Stomach (tissue), 9 donors: Measurements from ENCODE around the gene ACKR1. TPM values are rescaled to one million over a fixed set of nuclear protein-coding genes. Genes with fewer than 3 reads are reported as not detected.

Experiments used
- DNase-seq, 2 donors: peaks; one replicate each; pipeline versions ENCODE4 v3.0.0 to v3.0.0-alpha.2; 2013 to 2019
- H3K27ac ChIP-seq, 5 donors: fragments of 200-600 bp in 4 of 5; sonication (generic) in 4 of 5; one replicate each; pipeline ENCODE4 v1.5.1; 2013 to 2019; ENCODE audit warnings: mild to moderate bottlenecking in 1 of 5, moderate library complexity in 1 of 5
- H3K27me3 ChIP-seq, 3 donors: fragments of 200-600 bp; sonication (generic); one replicate each; pipeline ENCODE4 v1.5.1; 2017 to 2019; ENCODE audit warnings: mixed run types in 1 of 3
- H3K36me3 ChIP-seq, 4 donors: fragments of 200-600 bp; sonication (generic); 1 replicate in 3 of 4; 2 replicates in 1 of 4; pipeline ENCODE4 v1.5.1; 2016 to 2019
- H3K4me1 ChIP-seq, 4 donors: fragments of 200-600 bp; sonication (generic); one replicate each; pipeline ENCODE4 v1.5.1; 2016 to 2019
- H3K4me3 ChIP-seq, 4 donors: fragments of 200-600 bp; sonication (generic) in 3 of 4; one replicate each; pipeline ENCODE4 v1.5.1; 2016 to 2019; ENCODE audit warnings: mild to moderate bottlenecking in 1 of 4
- H3K9me3 ChIP-seq, 4 donors: fragments of 200-600 bp; sonication (generic); one replicate each; pipeline ENCODE4 v1.5.1; 2016 to 2019
- CTCF ChIP-seq, 7 experiments: fragments of 450-650 bp in 4 of 7; fragments of 200-600 bp in 3 of 7; sonication (generic) in 3 of 7; IDR thresholded peaks; one replicate each; pipeline ENCODE4 v1.5.1; 2016 to 2019; ENCODE audit warnings: antibody characterized with exemption in 7 of 7, control low read depth in 2 of 7, mild to moderate bottlenecking in 1 of 7
- EP300 ChIP-seq: sonication (generic); formaldehyde crosslinking; IDR thresholded peaks from one replicate; pipeline ENCODE4 v1.6.1; 2017; ENCODE audit warnings: antibody characterized with exemption
- POLR2A ChIP-seq, 4 donors: fragments of 450-650 bp; IDR thresholded peaks; one replicate each; pipeline ENCODE4 v1.6.1; 2016; ENCODE audit warnings: antibody characterized with exemption in 4 of 4, control low read depth in 2 of 4, mild to moderate bottlenecking in 1 of 4, moderate library complexity in 1 of 4
- POLR2AphosphoS5 ChIP-seq, 3 donors: sonication (generic); formaldehyde crosslinking; IDR thresholded peaks; one replicate each; pipeline ENCODE4 v1.6.1; 2016; ENCODE audit warnings: antibody characterized with exemption in 3 of 3
- WGBS, 5 donors: extraction: QIAGEN DNeasy Blood & Tissue Kit in 3 of 5; methylation state at CpG; one replicate each; pipeline versions ENCODE4 v1.1.5 to v1.1.7; 2013 to 2018; 5-methylcytosine and 5-hydroxymethylcytosine counted together
- intact Hi-C: fragments of 100-400 bp; cut with DNase I; formaldehyde crosslinking; loops from one replicate; pipeline ENCODE4 v1.15.1; 2023; ENCODE audit warnings: low total_unique reads
- polyA plus RNA-seq, 3 donors: library from polyadenylated mRNA; stranded (reverse); fragments of 200-250 nt; gene quantifications; one replicate each; pipeline ENCODE4 v1.2.3, GENCODE V29; 2013
- total RNA-seq, 5 donors: library from RNA; depleted of rRNA; stranded (reverse); fragments of >200 nt; gene quantifications; one replicate each; pipeline versions ENCODE4 v1.1.0 to v1.2.3, GENCODE V29; 2014 to 2016
- donor health status: healthy with polysubstance abuse.
- donor health status: Bipolar disorder and iron deficiency.
- donor health status: healthy.

ACKR1 gene
- total and polyA plus RNA-seq, 8 donors = 4.3 to 41.3 (median 12.4) TPM

- TF ChIP-seq CTCF (IDR thresholded peaks at IDR 0.05) (no peak), POLR2AphosphoS5 (IDR thresholded peaks at IDR 0.05) (no peak)
- H3K4me1 ChIP-seq = peaks cover 0 to 6% (median 0%) of the 10 kb centered on the region in 4 donors
- 66 to 78% (median 72%) methylated on average over 4 of the region's 4 CpGs for WGBS, 5 donors
- intact Hi-C loops = loop anchor here (10.0 kb wide), 1 partner anchor 48 kb away; no protein-coding TSS in a partner anchor
- no peak overlapping the region for H3K27ac ChIP-seq
- peaks cover 0 to 76% (median 26%) of the 10 kb centered on the region in 3 donors for H3K27me3 ChIP-seq
- no peaks in the 10 kb centered on the region for H3K9me3 ChIP-seq
- no peaks in the 10 kb centered on the region for H3K36me3 ChIP-seq
- DNase-seq = no peak
- H3K4me3 ChIP-seq = no peak overlapping the region
These were observed 7.9 kb downstream of the ACKR1 start for GRCh38 chr1:159212596-159212995.

- WGBS, 5 donors = 4 to 7% (median 6%) methylated on average over 5 of the region's 5 CpGs
- Histone ChIP-seq H3K36me3 (no peaks in the 10 kb centered on the region), H3K9me3 (no peaks in the 10 kb centered on the region), H3K4me1 (peaks cover 0 to 6% (median 0%) of the 10 kb centered on the region in 4 donors), H3K27ac (no peak overlapping the region), H3K27me3 (peaks cover 0 to 74% (median 12%) of the 10 kb centered on the region in 3 donors), H3K4me3 (no peak overlapping the region)
- no peak for TF ChIP-seq POLR2AphosphoS5 (IDR thresholded peaks at IDR 0.05)
- peak in 5 of 7 experiments; percentile 51 to 88 (median 82) for TF ChIP-seq CTCF (IDR thresholded peaks at IDR 0.05)
- DNase-seq = peak; percentile 35 to 65
- intact Hi-C loops = loop anchor here (10.0 kb wide), 1 partner anchor 49 kb away; no protein-coding TSS in a partner anchor
These were observed 9.6 kb downstream of the ACKR1 start for GRCh38 chr1:159214149-159214760.

DNA sequence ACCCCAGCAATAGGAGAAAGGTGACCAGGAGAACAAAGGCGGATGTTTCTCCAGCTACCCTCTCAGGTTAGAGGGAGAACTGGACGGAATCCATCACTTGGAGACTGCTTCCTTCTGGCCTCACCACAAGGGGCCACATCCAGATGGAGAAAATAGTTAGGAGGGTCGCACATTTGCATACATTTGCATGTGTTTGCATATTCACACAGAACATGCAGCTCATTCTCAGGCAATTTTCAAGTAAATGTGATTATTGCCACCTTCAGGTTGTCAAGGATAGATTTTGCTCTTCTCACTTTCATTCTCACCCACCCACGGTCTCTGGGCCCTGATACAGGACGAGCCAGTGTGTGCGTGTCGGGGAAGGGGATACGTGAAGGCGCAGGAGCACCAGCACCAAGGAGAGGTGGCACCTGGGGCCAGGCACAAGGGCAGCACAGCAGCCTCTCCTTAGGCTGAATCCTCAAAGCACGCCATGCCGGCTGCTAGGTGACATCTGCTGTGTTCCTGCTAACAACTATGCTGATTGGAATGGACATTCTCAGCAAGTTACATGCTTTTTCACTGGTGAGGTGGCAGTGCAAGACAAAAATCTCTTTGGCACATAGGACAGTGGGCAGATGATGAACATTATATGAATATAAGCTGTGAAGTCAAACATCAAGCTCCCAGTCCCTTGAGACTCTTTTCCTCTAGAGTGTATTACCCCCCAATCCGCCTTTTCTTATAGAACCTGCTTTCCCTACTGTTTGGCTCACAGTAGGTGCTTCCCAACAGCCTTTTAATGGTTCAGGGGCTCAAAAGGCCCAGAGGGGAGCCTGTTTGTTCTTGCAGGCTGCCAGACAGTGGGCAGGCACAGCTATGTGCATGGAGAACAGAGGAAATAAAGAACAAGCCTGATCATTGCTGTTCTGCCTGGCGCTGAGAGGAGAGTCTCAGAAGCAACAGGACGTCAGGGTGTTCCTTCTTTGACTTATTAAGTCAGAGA lies 14.3 kb downstream of the ACKR1 start:
- H3K4me1 ChIP-seq = no peaks in the 10 kb centered on the region
- intact Hi-C loops = loop anchor here (10.0 kb wide), 1 partner anchor 54 kb away; no protein-coding TSS in a partner anchor

More for the DNA sequence above, 14.3 kb downstream of the ACKR1 start:
- Histone ChIP-seq H3K27ac (no peak overlapping the region), H3K9me3 (no peaks in the 10 kb centered on the region), H3K36me3 (no peaks in the 10 kb centered on the region), H3K4me3 (no peak overlapping the region), H3K27me3 (peaks cover 0 to 46% (median 4%) of the 10 kb centered on the region in 3 donors)
- TF ChIP-seq EP300 (no peak), POLR2AphosphoS5 (IDR thresholded peaks at IDR 0.05) (no peak), CTCF (IDR thresholded peaks at IDR 0.05) (no peak), POLR2A (IDR thresholded peaks at IDR 0.05) (no peak)
- 53 to 61% (median 54%) methylated on average over 14 of the region's 14 CpGs for WGBS, 5 donors
- no peak for DNase-seq
